OCI-LY3 (cell line): ENCODE measurements around the gene GSTT2B.

Source experiments
- EZH2phosphoT487 ChIP-seq: fragments of 200-600 bp; shearing (Covaris generic); IDR thresholded peaks from 2 replicates; pipeline ENCODE4 v1.6.1; 2018; ENCODE audit warnings: antibody characterized with exemption, mixed run types, low read depth
- TF ChIP-seq, protein P1 (sequence below): fragments of 200-600, 300-600 bp; sonication (generic); IDR thresholded peaks from 2 replicates; pipeline ENCODE4 v1.5.1; 2014; ENCODE audit warnings: antibody characterized with exemption, low read length, low read depth

DNA sequence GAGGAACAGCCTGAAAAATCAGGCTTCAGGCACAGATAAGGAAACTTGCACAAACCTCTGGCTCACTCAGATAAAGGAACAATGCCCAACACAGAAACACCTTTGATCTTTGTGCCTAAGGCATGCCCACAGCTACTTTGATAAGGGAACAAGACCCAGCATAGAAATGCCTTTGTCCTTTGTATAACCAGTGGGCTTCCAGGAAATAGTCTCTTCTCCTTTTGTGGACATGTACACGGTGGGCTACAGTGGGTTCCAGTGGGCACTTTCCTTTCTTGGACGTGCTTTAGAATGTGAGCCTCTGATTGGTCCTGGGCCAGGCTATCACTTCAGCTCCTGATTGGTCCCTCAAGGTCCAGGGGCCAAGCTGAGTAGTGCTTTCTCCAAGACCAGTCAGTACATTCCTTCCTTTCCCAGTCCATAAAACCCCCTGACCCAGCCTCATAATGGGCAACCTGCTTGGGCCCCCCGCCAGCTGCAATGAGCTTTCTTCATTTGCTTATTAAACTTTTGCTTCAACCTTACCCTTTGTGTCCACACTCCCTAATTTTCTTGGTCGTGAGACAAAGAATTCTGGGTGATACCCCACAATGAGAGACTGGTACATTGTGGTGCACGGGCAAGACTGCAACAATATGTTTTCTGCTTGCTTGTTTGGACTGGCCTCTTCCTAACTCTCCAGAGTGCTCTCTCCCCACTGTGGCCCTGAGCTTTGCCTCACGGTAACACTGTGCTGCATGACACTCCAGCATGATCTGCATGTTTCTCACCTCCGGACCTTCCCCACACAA, 48.4 kb upstream of the GSTT2B start:
- TF ChIP-seq, protein P1, sequence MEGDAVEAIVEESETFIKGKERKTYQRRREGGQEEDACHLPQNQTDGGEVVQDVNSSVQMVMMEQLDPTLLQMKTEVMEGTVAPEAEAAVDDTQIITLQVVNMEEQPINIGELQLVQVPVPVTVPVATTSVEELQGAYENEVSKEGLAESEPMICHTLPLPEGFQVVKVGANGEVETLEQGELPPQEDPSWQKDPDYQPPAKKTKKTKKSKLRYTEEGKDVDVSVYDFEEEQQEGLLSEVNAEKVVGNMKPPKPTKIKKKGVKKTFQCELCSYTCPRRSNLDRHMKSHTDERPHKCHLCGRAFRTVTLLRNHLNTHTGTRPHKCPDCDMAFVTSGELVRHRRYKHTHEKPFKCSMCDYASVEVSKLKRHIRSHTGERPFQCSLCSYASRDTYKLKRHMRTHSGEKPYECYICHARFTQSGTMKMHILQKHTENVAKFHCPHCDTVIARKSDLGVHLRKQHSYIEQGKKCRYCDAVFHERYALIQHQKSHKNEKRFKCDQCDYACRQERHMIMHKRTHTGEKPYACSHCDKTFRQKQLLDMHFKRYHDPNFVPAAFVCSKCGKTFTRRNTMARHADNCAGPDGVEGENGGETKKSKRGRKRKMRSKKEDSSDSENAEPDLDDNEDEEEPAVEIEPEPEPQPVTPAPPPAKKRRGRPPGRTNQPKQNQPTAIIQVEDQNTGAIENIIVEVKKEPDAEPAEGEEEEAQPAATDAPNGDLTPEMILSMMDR, result no peak
- no peak for TF ChIP-seq EZH2phosphoT487
